OCI-LY7 (cell line): ENCODE measurements around the gene MEOX2.

Experiments
- CTCF ChIP-seq: fragments of 200-600 bp; sonication (generic); conservative IDR thresholded peaks from 2 replicates; pipeline ENCODE4 v1.5.1; 2014; ENCODE audit warnings: mild to moderate bottlenecking, antibody characterized with exemption, low read length, moderate library complexity, mixed read lengths
- EZH2phosphoT487 ChIP-seq: fragments of 200-600 bp; sonication (generic); IDR thresholded peaks from 2 replicates; pipeline ENCODE4 v1.6.1; 2018; ENCODE audit warnings: low read depth, borderline replicate concordance, mild to moderate bottlenecking, mixed run types, antibody characterized with exemption, low read length, moderate library complexity, mixed read lengths

GRCh38 chr7:15604166-15604565, 82.3 kb downstream of the MEOX2 start:
- no peak for TF ChIP-seq CTCF
- no peak for TF ChIP-seq EZH2phosphoT487
